SJCRH30 (cell line): ENCODE measurements around the gene EDNRA. TPM values are rescaled to one million over a fixed set of nuclear protein-coding genes. Genes with fewer than 3 reads are reported as not detected.

ENCODE experiments used
- DNase-seq, 2 experiments: peaks; one replicate each; pipeline ENCODE4 v3.0.0-alpha.2; 2015 to 2020
- H3K27ac ChIP-seq: fragments of 250-450 bp; sonication (Bioruptor Pico); 2 replicates; pipeline ENCODE4 v1.5.1; 2020; ENCODE audit warnings: mild to moderate bottlenecking, moderate library complexity
- H3K27me3 ChIP-seq: fragments of 250-450 bp; sonication (Bioruptor Pico); 2 replicates; pipeline ENCODE4 v1.5.1; 2020; ENCODE audit warnings: mild to moderate bottlenecking, moderate library complexity
- H3K36me3 ChIP-seq: fragments of 250-450 bp; sonication (Bioruptor Pico); 2 replicates; pipeline ENCODE4 v1.5.1; 2020; ENCODE audit warnings: mild to moderate bottlenecking, moderate library complexity
- H3K4me1 ChIP-seq: fragments of 250-450 bp; sonication (Bioruptor Pico); 2 replicates; pipeline ENCODE4 v1.5.1; 2020; ENCODE audit warnings: mild to moderate bottlenecking, moderate library complexity
- H3K4me3 ChIP-seq: fragments of 250-450 bp; sonication (Bioruptor Pico); 2 replicates; pipeline ENCODE4 v1.5.1; 2020; ENCODE audit warnings: mild to moderate bottlenecking, moderate library complexity
- H3K9me3 ChIP-seq: fragments of 250-450 bp; sonication (Bioruptor Pico); replicated peaks from 2 replicates; pipeline ENCODE4 v1.5.1; 2020; ENCODE audit warnings: mild to moderate bottlenecking, moderate library complexity
- total RNA-seq: library from RNA; depleted of rRNA; stranded (reverse); fragments of >200 nt; shearing (Covaris generic); gene quantifications from 2 replicates; pipeline ENCODE4 v1.2.3, GENCODE V29; 2014

The EDNRA gene
- total RNA-seq, 1 experiment from 2014 or later = 1.1 TPM

DNA sequence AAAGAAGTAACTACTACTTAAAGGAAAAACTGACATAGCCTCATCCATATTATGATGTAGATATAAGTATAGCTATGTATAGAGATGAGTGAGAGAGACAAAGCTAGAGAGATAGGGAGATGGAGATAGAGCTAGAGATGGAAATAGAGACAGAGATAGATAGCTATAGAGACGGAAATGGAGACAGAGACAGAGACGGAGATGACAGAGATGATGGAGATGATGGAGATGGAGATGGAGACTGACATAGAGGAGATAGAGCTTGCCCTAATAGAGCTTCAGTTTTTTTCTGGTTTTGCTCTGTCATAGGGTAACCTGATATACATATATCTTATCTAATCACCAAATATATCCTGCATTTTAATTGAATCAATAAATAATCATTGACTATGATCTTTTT lies 4.3 kb downstream of the EDNRA start:
- H3K27me3 ChIP-seq = peaks cover 12% of the 10 kb centered on the region
- no peaks in the 10 kb centered on the region for H3K9me3 ChIP-seq
- no peaks in the 10 kb centered on the region; the same call in 1 of the 2 replicates for H3K4me1 ChIP-seq
- H3K4me3 ChIP-seq = no peak overlapping the region
- H3K27ac ChIP-seq = no peak overlapping the region
- DNase-seq = no peak
- H3K36me3 ChIP-seq = no peaks in the 10 kb centered on the region

DNA sequence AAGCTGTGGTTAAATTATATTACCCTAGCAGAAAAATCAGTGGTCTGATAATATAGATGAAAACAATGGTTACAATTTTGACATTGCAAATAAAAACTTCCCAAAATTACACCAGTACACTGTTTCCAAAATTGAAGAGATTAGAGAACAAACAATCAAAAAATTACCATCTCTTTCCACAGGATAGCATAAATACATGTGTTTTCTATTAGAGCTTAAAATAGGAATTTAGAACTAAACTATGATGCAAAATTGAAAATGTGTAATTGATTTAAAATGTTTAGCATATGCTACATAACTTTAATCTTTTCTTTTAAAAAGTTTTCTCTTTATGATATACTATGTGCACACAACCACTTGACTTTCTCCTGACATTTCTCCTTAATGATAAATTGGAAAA lies 6.7 kb downstream of the EDNRA start:
- DNase-seq = no peak
- H3K36me3 ChIP-seq = no peaks in the 10 kb centered on the region
- no peaks in the 10 kb centered on the region for H3K27me3 ChIP-seq
- no peaks in the 10 kb centered on the region for H3K9me3 ChIP-seq
- H3K27ac ChIP-seq = no peak overlapping the region
- H3K4me3 ChIP-seq = no peak overlapping the region
- no peaks in the 10 kb centered on the region for H3K4me1 ChIP-seq

DNA sequence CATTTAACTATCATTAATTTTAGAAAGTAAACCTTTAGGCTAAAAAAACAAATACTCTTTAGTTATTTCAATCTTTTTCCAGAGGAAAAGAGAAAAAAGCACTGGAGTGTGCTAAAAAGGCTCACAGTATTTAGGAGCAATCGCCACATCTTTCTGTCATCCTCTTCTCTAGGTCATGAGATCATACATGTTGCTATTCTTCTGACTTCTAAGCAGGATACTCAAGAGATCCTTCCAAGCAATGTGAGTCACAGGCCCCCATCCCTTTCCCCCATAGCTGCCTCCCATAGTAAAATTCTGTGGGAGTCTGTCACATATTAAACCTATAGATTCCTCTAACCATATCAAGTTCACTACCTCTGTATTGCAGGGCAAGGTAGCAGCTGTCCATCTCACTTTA lies 7.7 kb downstream of the EDNRA start:
- H3K4me3 ChIP-seq = no peak overlapping the region
- no peaks in the 10 kb centered on the region for H3K9me3 ChIP-seq
- no peak for DNase-seq
- no peaks in the 10 kb centered on the region for H3K27me3 ChIP-seq
- no peaks in the 10 kb centered on the region for H3K36me3 ChIP-seq
- H3K27ac ChIP-seq = no peak overlapping the region
- H3K4me1 ChIP-seq = no peaks in the 10 kb centered on the region

DNA sequence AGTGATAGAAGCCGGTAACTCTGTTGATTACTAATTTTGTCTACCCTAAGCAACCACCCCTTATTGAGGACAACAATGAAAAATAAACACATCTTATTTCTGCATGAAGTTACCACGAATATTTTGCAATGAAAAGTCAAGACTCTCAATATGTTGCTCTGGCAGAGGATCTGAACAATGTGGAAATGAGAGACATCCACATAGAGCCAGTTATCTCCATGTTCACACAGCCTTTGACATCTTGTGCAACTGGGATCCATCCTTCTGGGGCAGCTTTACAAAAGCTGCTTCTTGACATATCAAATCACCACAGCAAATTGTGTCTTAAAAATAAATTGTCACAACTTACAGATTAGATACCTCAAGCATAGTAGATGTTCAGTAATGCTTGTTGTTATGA lies 10.2 kb downstream of the EDNRA start:
- Histone ChIP-seq H3K27me3 (no peaks in the 10 kb centered on the region), H3K27ac (no peak overlapping the region), H3K4me1 (no peaks in the 10 kb centered on the region)

DNA sequence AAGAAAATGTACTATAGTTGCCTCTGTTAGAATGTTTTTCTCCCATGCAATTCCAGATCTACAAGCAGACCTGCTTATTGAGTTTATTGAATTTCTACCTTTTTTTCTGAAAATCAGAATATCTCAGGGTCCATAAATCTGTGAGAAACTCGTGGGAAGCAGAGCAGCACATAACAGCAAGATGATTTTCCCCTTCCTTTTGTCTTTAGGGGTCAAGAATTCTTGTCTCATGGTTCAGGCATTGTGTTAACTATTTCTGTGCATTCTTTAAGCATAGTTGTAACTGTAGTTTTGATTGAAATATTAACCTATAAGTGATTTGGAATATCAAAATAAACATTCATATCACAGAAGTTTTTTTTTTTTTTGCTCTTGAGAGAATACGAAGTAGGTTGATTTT lies 11.4 kb downstream of the EDNRA start:
- Histone ChIP-seq H3K27ac (no peak overlapping the region), H3K36me3 (no peaks in the 10 kb centered on the region), H3K4me3 (no peak overlapping the region), H3K4me1 (no peaks in the 10 kb centered on the region), H3K9me3 (no peaks in the 10 kb centered on the region), H3K27me3 (no peaks in the 10 kb centered on the region)
- no peak for DNase-seq

More for the DNA sequence above, 10.2 kb downstream of the EDNRA start:
- Histone ChIP-seq H3K4me3 (no peak overlapping the region), H3K36me3 (no peaks in the 10 kb centered on the region), H3K9me3 (no peaks in the 10 kb centered on the region)
- DNase-seq = no peak

DNA sequence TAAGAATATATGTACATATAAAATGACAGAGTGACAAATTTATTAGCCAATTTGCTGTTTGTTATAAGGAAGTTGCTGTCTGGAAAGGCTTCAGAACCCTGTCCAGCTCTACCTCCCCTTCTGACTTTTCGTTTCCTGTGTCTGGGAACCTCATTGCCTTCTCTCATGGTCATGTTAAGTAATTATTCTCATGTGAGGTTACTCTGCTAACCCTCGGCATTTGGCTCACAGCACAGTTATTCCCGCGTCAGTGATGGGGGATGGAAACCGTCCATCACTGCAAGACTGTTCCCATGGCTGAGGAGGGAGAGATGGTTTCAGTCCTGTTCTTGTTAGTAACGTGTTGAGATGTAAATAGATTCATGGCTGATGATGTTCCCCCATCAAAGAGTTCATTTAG lies 11.9 kb downstream of the EDNRA start:
- Histone ChIP-seq H3K36me3 (no peaks in the 10 kb centered on the region), H3K27me3 (no peaks in the 10 kb centered on the region), H3K27ac (no peak overlapping the region), H3K9me3 (no peaks in the 10 kb centered on the region), H3K4me1 (peaks cover 2% of the 10 kb centered on the region; the same call in 1 of the 2 replicates), H3K4me3 (no peak overlapping the region)
- DNase-seq = no peak

DNA sequence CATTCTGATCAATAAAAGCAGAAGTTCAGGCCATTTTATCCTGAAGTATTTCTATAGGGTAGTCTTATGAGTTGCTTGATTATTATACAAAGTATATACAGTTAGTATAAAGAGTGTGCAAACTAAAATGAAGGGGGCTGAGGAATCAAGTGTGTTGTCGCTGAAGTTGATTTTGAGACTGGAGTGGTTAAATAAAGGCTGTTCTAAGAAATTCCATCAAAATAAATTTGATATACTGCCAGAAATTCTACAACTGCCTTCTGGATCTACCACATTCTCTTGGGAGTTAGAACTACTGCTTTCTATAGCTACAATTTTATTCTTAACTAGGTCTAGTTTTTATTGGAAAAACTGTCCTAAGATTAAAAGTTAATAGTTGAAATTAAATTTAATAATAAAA lies 12.4 kb downstream of the EDNRA start:
- H3K27me3 ChIP-seq = no peaks in the 10 kb centered on the region
- H3K27ac ChIP-seq = no peak overlapping the region
- DNase-seq = no peak
- no peaks in the 10 kb centered on the region for H3K9me3 ChIP-seq
- H3K4me3 ChIP-seq = no peak overlapping the region
- no peaks in the 10 kb centered on the region for H3K36me3 ChIP-seq
- peaks cover 7% of the 10 kb centered on the region for H3K4me1 ChIP-seq

DNA sequence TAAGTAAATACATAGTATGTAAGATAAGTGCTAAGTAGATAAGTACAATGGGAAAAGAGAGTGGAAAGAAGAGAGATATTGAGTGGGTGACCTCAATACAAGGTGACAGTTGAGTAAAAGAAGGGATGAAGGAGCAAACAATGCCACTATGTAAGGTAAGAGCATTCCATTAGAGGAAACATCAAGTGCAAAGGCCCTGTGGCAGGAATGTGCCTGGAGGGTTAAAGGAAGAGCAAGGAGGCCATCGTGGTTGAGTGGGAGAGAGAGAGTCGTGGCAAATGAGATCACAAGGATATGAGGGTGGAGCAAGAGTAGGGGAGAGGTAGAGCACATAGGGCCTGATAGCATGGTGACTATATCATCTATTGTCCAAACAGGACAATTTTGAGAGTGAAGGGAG lies 13.4 kb downstream of the EDNRA start:
- Histone ChIP-seq H3K27me3 (no peaks in the 10 kb centered on the region), H3K27ac (no peak overlapping the region), H3K4me3 (no peak overlapping the region), H3K4me1 (peaks cover 14% of the 10 kb centered on the region), H3K36me3 (no peaks in the 10 kb centered on the region), H3K9me3 (no peaks in the 10 kb centered on the region)
- DNase-seq = no peak

DNA sequence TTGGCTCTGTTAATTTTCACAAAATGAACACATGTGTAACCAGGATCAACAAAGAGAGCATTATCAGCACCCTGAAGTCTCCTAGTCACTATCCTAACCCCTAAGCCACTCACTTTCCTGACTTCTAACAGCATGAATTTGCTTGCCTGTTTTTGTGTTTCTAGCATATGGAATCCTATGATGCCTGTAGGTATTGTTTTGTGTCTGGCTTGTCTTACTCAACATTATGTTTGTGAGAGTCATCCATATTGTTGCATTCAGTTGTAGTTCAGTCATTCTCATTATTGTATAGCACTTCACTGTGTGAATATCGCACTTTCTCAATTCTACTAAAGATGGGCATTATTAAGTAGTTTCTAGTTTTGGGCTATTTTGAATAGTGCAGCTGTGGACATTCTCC lies 15.6 kb downstream of the EDNRA start:
- H3K36me3 ChIP-seq = no peaks in the 10 kb centered on the region
- DNase-seq = no peak
- no peaks in the 10 kb centered on the region for H3K9me3 ChIP-seq
- H3K27me3 ChIP-seq = no peaks in the 10 kb centered on the region
- H3K4me1 ChIP-seq = peaks cover 14% of the 10 kb centered on the region
- H3K27ac ChIP-seq = no peak overlapping the region
- H3K4me3 ChIP-seq = no peak overlapping the region

DNA sequence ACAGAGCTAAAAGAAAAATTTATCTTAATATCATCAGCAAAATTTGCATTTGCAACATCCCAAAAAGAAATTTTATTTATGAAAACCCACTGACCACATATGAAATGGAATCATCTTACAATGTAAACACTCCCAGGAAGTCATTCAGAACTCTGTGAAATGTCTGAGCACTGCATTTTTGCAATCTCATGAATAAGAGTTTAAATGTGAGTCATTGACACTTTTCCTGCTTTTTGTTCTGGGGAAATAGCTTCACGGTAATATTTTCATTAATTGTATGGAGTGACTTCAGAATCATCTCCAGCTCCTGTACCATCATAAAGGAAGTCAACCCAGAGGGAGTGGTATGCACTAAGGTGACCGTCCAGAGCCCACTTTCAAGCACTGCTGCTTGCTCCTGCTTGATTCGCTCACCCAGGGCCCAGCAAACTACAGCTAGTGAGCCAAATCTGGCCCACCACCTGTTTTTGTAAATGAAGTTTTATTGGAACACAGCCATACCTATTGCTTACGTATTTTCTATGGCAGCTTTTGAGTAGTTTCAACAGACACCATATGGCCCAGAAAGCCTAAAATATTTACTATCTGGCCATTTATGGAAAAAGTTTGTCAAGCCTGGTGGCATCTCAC lies 17.2 kb downstream of the EDNRA start:
- H3K4me3 ChIP-seq = no peak overlapping the region
- peak; percentile 55 to 66 for DNase-seq
- no peaks in the 10 kb centered on the region for H3K27me3 ChIP-seq
- no peaks in the 10 kb centered on the region for H3K9me3 ChIP-seq
- peak overlapping the region; percentile 57 for H3K27ac ChIP-seq
- no peaks in the 10 kb centered on the region for H3K36me3 ChIP-seq
- H3K4me1 ChIP-seq = peaks cover 14% of the 10 kb centered on the region

DNA sequence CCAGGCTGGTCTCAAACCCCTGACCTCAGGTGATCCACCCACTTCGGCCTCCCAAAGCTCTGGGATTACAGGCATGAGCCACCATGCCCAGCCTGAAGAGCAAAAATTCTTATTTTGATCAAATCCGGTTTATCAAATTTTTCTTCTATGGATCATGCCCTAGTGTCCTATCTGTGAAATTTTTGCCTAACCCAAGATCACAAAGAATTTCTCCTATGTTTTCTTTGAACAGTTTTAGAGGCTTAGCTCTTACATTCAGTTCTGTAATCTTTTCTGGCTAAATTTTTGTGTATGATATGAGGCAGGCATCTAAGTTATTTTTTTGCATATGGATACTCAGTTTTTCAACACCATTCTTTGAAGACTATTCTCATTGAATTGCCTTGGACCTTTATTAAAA lies 27.4 kb downstream of the EDNRA start:
- Histone ChIP-seq H3K27me3 (no peaks in the 10 kb centered on the region), H3K36me3 (no peaks in the 10 kb centered on the region), H3K9me3 (no peaks in the 10 kb centered on the region), H3K27ac (no peak overlapping the region), H3K4me3 (no peak overlapping the region), H3K4me1 (no peaks in the 10 kb centered on the region)
- DNase-seq = no peak

DNA sequence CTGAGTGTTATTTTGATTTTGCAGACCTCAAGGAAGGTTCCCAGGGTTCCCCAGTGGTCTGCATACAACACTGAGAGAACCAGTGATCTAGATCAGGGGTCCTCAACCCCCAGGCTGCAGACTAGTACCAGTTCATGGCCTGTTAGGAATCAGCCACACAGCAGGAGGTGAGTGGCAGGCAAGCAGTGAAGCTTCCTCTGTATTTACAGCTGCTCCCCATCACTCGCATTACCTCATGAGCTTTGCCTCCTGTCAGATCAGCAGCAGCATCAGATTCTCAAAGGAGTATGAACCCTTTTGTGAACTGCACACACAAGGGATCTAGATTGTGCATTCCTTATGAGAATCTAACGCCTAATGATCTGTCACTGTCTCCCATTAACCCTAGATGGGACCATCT lies 28.5 kb downstream of the EDNRA start:
- peak; percentile 50 to 54 for DNase-seq

DNA sequence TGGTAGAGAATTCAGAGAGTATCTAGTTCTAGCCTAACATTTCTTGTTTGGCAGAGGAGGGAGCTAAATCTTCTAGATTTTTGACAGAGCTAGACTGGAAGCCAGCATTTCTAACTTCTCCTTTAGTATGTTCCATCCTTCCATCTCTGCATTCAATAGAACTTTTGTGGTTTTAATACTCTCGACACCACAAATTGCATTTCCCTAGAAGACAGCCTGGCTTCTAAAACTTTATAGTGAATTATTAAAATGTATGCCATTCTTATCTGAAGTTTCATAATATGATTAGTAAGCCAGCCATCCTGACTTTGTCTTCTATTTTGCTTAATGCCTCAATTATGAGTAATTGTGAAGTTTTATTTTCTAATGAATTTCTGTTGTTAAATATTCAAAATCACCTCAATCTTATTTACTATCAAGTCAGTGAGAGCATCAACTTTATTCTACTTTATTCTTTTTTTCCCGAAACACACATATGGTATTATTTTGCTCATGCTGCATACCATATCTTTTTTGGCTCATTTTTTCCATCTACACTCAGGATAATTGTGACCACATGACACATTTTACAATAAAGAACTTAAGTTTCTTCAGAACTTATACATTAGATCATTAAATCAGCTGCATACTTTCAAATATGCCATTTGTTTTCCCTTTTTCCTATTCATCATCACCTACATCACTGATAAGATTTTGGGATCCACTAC lies 30.2 kb downstream of the EDNRA start:
- no peaks in the 10 kb centered on the region for H3K9me3 ChIP-seq
- H3K4me3 ChIP-seq = no peak overlapping the region
- no peak overlapping the region for H3K27ac ChIP-seq
- no peak for DNase-seq
- no peaks in the 10 kb centered on the region for H3K4me1 ChIP-seq
- H3K36me3 ChIP-seq = no peaks in the 10 kb centered on the region
- no peaks in the 10 kb centered on the region for H3K27me3 ChIP-seq

More for the DNA sequence above, 28.5 kb downstream of the EDNRA start:
- Histone ChIP-seq H3K36me3 (no peaks in the 10 kb centered on the region), H3K27ac (no peak overlapping the region), H3K27me3 (no peaks in the 10 kb centered on the region), H3K9me3 (no peaks in the 10 kb centered on the region), H3K4me3 (no peak overlapping the region), H3K4me1 (no peaks in the 10 kb centered on the region)

DNA sequence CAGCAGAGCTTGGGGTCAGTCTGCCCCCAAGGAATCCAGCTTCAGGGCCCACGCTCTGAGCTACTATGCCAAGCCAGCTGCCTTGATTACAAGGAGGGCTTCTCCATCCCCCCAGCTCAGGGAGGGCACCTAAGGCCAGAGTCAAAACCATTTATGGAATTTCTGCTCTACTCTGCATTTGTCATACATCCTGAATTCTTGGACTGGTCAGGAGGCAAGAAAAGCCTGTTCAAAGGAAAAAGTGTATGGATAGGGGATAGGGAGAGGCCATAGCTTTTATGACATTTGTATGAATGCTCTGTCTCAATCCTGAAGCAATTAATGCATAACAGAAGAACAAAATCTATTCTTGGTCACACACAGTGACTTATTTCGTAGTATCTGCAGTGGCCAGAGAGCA lies 32.2 kb downstream of the EDNRA start:
- Histone ChIP-seq H3K27me3 (no peaks in the 10 kb centered on the region), H3K36me3 (no peaks in the 10 kb centered on the region), H3K4me1 (no peaks in the 10 kb centered on the region), H3K9me3 (no peaks in the 10 kb centered on the region), H3K4me3 (no peak overlapping the region), H3K27ac (no peak overlapping the region)
- no peak for DNase-seq

DNA sequence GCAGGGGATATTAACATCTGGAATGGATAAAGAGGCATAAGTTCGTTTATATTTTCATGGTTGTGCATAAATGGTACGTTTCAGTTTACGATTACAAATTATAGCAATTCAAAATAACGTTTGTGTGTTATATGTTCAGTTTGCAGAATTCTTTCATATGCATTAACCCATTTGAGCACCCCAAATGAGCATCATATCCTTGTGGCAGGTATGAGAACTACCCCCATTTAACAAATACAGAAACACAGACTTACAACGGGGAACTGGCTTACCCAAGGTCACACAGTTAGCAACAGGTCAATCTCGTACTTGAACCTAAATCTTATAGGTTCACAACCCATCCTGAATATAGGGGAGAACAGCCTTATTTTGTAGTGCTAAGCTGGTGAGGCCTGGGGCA lies 33.1 kb downstream of the EDNRA start:
- Histone ChIP-seq H3K36me3 (no peaks in the 10 kb centered on the region), H3K4me1 (no peaks in the 10 kb centered on the region), H3K9me3 (no peaks in the 10 kb centered on the region), H3K4me3 (no peak overlapping the region), H3K27me3 (no peaks in the 10 kb centered on the region), H3K27ac (no peak overlapping the region)
- DNase-seq = no peak
